Activated CD4-positive, alpha-beta T cell treated with anti-CD3 and anti-CD28 coated beads, Interleukin-2, Interleukin-6, amounts not matched to agents 100 ng/mL and 50 ng/mL, durations not matched to agents 16 hours and 8 hours (primary cell): ENCODE data around the gene TRAPPC12.
A peak's percentile ranks its signal among the peaks of the same experiment; 100 is the strongest.
"Not testable (repeated sequence)": the region's sequence is repeated elsewhere in the genome, so short reads cannot be mapped to it uniquely, and the experiment has no call there.

ENCODE experiments used
- DNase-seq: peaks from one replicate; pipeline ENCODE4 v3.0.0-alpha.2; 2020

The TRAPPC12 gene

DNA sequence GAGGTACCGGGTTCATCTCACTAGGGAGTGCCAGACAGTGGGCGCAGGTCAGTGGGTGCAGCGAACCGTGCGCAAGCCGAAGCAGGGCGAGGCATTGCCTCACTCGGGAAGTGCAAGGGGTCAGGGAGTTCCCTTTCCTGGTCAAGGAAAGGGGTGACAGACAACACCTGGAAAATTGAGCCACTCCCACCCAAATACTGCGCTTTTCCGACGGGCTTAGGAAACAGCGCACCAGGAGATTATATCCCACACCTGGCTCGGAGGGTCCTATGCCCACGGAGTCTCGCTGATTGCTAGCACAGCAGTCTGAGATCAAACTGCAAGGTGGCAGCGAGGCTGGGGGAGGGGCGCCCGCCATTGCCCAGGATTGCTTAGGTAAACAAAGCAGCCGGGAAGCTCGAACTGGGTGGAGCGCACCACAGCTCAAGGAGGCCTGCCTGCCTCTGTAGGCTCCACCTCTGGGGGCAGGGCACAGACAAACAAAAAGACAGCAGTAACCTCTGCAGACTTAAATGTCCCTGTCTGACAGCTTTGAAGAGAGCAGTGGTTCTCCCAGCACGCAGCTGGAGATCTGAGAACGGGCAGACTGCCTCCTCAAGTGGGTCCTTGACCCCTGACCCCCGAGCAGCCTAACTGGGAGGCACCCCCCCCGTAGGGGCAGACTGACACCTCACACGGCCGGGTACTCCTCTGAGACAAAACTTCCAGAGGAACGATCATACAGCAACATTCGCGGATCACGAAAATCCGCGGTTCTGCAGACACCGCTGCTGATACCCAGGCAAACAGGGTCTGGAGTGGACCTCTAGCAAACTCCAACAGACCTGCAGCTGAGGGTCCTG is 9.9 kb upstream of the TRAPPC12 start:
- not testable (repeated sequence) for DNase-seq

- DNase-seq: no peak
Observed at GRCh38 chr2:3376821-3377220, 2.7 kb upstream of the TRAPPC12 start.

DNA sequence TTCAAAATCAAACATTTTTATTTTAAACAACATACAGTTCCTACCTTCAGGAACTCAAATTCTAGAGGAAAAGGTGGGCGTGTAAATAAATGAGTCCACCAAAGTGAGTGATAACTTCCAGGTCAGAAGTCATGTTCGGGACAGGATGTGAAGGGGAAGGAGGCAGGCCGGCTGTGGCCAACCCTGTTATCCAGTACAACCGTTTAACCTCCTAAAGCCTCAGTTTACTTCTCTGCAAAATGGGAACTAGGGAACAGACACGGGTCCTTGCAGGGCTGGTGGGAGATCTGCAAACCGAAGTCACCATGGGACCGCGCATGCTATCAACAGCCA is 2.2 kb upstream of the TRAPPC12 start:
- DNase-seq: peak; percentile 60

DNA sequence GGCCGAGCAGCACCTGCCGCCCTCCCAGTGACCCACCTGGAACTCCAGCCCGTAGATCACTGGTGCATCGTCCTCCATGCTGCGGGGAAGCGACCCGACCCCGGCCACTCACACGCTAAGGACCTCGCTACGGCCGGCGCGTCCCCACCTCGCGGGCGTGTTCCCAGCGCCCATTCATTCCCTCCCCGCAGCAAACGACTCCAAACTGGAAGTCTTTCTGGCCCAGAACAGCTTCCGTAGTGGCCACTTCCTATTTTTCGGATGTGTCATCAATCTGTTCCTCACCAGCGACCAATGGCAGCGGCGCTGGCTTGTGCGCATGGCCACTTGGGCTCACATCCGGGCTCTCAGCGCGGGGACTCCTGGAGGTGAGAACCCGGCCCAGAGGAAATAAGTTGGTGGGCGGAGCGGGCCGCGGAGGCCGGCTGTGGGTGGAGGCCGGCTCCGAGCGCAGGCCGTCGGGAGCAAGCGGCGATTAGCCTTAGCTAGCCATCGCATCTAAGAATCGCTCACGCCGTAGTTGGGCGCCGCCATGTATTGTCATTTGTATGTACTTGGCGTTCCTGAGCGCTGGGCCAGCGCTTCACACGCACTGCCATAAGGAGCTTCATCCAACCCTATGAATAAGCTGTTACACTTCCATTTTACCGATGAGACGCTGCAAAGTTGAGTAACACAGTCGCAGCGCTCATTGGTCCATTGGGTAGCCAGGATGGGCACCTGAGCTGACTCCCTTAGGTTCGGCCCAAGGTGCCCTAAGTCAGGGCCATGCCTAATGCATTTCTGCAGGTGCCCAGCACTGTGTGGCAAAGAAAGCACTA is 1.7 kb upstream of the TRAPPC12 start, which contains the start of gene EIPR1:
TSS of gene EIPR1 (minus strand) at position 207 of the 821 bp plus-strand sequence. CDS start at position 78, 129 bp downstream.
- peak; percentile 98 for DNase-seq

- DNase-seq: no peak
Observed at GRCh38 chr2:3379339-3379646, 201 bp upstream of the TRAPPC12 start.

GRCh38 chr2:3386448-3386958 is 7.0 kb downstream of the TRAPPC12 start:
- no peak for DNase-seq

DNA sequence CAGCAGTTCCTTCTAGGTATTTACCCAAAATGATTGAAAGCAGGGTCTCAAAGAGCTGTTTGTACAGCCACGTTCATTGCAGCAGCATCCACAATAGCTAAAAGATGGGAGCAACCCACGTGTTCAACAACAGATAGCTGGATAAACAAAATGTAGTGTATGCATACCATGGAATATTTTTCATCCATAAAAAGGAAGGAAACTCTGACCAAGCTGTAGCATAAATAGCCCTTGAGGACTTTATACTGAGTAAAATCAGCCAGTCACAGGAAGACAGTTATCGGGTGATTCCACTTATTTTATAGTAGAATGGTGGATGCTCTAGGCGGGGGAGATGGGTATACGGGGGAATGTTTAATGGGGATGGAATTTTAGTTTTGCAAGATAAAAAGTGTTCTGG is 7.5 kb downstream of the TRAPPC12 start:
- no peak for DNase-seq

- no peak for DNase-seq
Observed at GRCh38 chr2:3387644-3388411, 8.3 kb downstream of the TRAPPC12 start.

GRCh38 chr2:3388412-3388738 is 8.9 kb downstream of the TRAPPC12 start:
- no peak for DNase-seq

DNA sequence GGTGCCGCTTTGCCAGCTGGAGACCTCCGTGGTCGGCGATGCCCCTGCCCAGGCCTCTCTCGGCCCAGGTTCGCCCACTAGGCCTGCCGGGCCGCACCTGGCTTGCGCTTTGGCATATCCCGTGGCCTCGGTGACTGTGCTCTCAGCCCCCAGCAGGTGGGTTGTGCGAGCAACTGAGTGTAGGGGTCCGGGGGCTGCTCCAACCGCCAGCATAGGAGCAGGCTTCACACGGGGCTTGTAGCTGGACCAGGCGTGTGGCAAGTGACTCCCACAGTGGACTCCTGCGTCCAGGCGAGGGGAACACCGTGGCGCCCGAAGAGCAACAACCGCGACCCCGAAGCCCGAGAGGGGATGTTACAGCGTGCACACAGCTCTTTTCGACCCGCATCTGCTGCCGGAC is 9.7 kb downstream of the TRAPPC12 start:
- DNase-seq: no peak

GRCh38 chr2:3390041-3390440 is 10.5 kb downstream of the TRAPPC12 start:
- DNase-seq: no peak

DNA sequence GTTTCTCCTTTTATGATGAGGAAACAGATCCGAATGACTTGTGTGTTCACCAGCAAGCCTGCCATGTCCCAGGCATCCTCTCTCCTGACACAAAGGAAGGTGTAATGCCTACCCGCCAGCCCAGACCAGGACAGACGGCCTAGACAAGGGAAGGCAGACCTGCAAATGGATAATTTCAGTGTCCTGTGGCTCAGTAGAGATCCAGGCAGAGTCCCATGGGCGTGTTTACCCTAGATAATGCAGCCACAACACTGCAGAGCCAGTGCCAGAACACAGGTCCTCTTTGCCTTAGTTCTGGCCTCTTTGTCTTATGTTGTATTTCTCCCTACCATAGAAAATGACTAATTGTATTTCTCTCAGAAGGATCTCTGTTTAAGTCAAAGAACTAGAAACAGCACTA is 12.7 kb downstream of the TRAPPC12 start:
- DNase-seq: no peak

DNA sequence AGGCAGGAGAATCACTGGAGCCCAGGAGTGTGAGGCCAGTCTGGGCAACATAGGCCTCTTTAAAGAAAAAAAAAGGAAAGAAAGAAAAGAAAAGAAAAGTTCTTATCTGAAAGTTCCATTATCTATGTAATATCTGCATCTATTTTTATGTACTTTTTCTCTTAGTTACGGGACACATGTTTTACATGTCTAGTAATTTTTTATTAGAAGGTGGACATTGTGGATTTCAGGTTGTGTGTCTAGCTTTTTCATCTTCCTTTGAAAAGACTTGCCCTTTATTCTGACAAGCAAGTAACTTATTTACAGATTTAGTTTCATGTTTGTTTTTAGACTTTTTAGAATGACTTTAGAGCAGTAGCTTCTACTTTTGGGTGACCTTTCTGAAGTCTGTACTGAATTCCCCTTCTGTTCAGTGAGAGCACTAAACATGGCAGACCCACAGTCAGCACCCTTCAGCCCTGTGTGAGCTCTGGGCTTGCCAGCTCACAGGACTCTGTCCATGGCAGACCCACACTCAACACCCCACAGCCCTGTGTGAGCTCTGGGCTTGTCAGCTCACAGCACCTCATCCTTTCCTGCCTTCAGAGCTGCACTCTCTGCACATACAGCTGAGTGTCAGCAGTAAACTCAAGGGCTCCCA is 17.5 kb downstream of the TRAPPC12 start:
- no peak for DNase-seq

DNA sequence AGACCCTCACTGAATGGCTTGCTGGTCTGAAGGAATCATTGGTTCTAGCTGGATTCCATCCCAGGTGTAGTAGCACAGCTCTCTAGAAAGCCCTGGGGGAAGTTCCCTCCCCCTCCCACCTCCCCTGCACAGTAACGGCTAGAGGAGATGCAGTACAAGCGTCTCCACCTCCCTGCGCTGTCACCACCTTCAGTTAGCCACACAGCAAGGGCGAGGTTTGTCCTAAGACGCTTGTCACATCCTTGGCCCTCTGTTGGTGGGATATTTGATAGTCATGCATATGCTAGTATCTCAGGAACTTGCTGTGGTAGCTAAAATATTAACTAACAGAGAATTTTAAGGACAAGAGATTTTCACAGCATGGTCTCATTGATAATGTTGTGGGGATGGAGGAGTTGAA is 19.4 kb downstream of the TRAPPC12 start:
- DNase-seq: no peak

GRCh38 chr2:3399381-3399780 is 19.9 kb downstream of the TRAPPC12 start:
- DNase-seq: no peak

- no peak for DNase-seq
Observed at GRCh38 chr2:3399829-3400228, 20.3 kb downstream of the TRAPPC12 start.

DNA sequence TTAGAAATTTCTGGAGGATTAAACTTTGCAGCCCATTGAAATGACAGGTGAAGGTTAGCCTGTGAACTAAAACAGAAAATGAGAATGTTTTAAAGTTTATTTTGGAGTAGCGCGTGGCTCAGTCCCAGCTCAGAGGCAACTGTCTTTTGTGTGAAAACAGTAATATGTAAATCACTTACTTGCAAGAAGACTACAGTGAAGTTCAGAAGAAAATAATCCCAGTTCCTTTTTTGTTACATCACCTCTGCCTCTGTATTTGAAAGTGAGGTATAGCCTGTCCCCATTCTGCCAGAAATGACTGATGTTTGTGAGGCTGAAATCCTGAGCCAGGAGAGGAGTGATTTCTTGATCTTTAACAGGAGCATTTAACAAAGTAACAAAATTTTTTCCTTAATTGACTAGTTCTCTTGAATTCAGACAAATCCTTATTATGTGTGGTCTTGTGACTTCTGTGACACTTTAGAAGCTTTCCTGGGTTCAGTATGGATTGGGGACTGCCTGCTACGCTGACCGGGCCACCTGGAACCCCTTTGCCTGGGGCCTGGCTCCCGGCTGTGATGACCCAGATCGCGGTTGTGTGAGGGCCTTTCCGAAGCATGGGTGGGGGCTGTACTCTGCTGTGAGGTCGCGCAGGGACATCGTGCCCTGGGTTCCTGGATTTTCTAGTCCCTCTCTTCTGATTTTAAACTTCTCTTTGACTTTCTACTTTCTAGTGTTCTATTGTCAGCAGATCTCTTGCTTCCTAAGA is 24.3 kb downstream of the TRAPPC12 start:
- DNase-seq: no peak

- DNase-seq: no peak
Observed at GRCh38 chr2:3404349-3404894, 24.9 kb downstream of the TRAPPC12 start.

DNA sequence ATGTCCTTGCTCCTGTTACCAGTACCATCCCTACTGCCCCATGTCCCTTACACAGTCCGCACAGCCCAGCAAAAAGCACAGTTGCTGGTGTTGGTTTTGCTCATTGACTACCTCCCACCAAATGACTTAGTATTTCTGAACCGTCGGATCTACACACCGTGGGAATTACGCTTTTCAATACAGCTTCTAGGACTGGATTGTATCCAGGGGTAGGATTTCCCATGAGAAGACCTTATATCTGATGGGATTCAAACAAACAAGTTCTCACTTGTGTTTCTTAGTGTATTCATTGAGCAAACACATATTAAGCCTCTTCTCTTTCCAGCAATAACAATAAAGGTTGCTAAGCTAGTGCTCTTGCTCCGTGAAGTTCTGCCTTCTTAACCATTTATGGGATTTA is 25.8 kb downstream of the TRAPPC12 start:
- no peak for DNase-seq

GRCh38 chr2:3405876-3406275 is 26.4 kb downstream of the TRAPPC12 start:
- no peak for DNase-seq

GRCh38 chr2:3406501-3406900 is 27.0 kb downstream of the TRAPPC12 start:
- no peak for DNase-seq

GRCh38 chr2:3408781-3409180 is 29.3 kb downstream of the TRAPPC12 start:
- DNase-seq: no peak
